K562 (cell line): ENCODE results near the gene RPS15A. TPM values are rescaled to one million over a fixed set of nuclear protein-coding genes. Genes with fewer than 3 reads are reported as not detected.

Experiments
- ATAC-seq: fragments of 200-7000 bp; cut with Tn5 transposase; 3 replicates; pipeline ENCODE4 v1.9.1; 2020; ENCODE audit warnings: moderate library complexity
- BruUV-seq: library from RNA; stranded (reverse); fragments of 400-500 nt; replicated peaks from 2 replicates; lab custom pipeline; 2021; lab: Mats Ljungman, UMichigan
- CTCF ChIA-PET: fragments of 300-600 bp; formaldehyde crosslinking; extraction: SDS; loops from one replicate; lab custom pipeline; 2021; ENCODE audit warnings: low intra/inter-chr PET ratio; lab: Yijun Ruan, JAX
- POLR2A ChIA-PET: fragments of 300-600, 350-650 bp; sonication (Branson Sonifier 250); formaldehyde crosslinking; extraction: SDS; loops from one replicate; lab custom pipeline; 2021; ENCODE audit warnings: antibody characterized with exemption, inconsistent platforms; lab: Yijun Ruan, JAX
- DNase-seq, 4 experiments: peaks; one replicate each; pipeline versions ENCODE4 v3.0.0 to v3.0.0-alpha.2; 2011 to 2018; ENCODE audit warnings: low spot score in 3 of 4, mixed read lengths in 3 of 4; ENCODE audit errors: extremely low read depth in 1 of 4
- FAIRE-seq: peaks from 2 replicates; lab custom pipeline; 2011; peaks lifted over from hg19 to GRCh38; lab: Jason Lieb, UNC
- H2AFZ ChIP-seq: 2 replicates; pipeline ENCODE4 v1.6.0; 2011; ENCODE audit warnings: low read depth, low read length, control low read depth, inconsistent platforms
- H3K27ac ChIP-seq: fragments of 200-600 bp; 3 replicates; pipeline ENCODE4 v1.8.0; 2011; ENCODE audit warnings: low read depth, mild to moderate bottlenecking, control low read depth, inconsistent platforms, low read length, moderate library complexity, mixed read lengths; ENCODE audit errors: extremely low read depth
- H3K27me3 ChIP-seq, 2 experiments: fragments of 300-600 bp in 1 of 2; 2 replicates in 1 of 2; 3 replicates in 1 of 2; pipeline versions ENCODE4 v1.6.0 to v1.8.0; 2011; ENCODE audit warnings: inconsistent platforms in 2 of 2, low read length in 2 of 2, mild to moderate bottlenecking in 1 of 2, mixed read lengths in 1 of 2, moderate library complexity in 1 of 2; ENCODE audit not compliant: control insufficient read depth in 2 of 2, insufficient read depth in 2 of 2
- H3K36me3 ChIP-seq: fragments of 300-600 bp; 3 replicates; pipeline ENCODE4 v1.8.0; 2011; ENCODE audit warnings: mild to moderate bottlenecking, low read length, inconsistent platforms; ENCODE audit not compliant: control insufficient read depth, insufficient read depth
- H3K4me1 ChIP-seq, 2 experiments: fragments of 200-600 bp in 1 of 2; replicated peaks in 1 of 2; 2 replicates in 1 of 2; 3 replicates in 1 of 2; pipeline versions ENCODE4 v1.5.1 to v1.8.0; 2011; ENCODE audit warnings: inconsistent platforms in 2 of 2, low read length in 2 of 2, mild to moderate bottlenecking in 1 of 2, mixed read lengths in 1 of 2, moderate library complexity in 1 of 2; ENCODE audit not compliant: control insufficient read depth in 2 of 2, insufficient read depth in 2 of 2
- H3K4me2 ChIP-seq: 2 replicates; pipeline ENCODE4 v1.6.1; 2011; ENCODE audit warnings: low read length, control low read depth, inconsistent platforms, mixed read lengths; ENCODE audit not compliant: insufficient read depth
- H3K4me3 ChIP-seq: fragments of 200-600 bp; sonication (generic), shearing (Covaris generic); 2 replicates; pipeline ENCODE4 v1.5.1; 2016; ENCODE audit warnings: control low read depth, inconsistent platforms
- H3K79me2 ChIP-seq: fragments of 200-600 bp; 3 replicates; pipeline ENCODE4 v1.8.0; 2011; ENCODE audit warnings: low read length, inconsistent platforms; ENCODE audit not compliant: control insufficient read depth, insufficient read depth
- H3K9ac ChIP-seq, 2 experiments: 2 replicates each; pipeline versions ENCODE4 v1.6.0 to v1.6.1; 2011; ENCODE audit warnings: low read depth in 2 of 2, low read length in 2 of 2, control low read depth in 1 of 2, inconsistent platforms in 1 of 2, mild to moderate bottlenecking in 1 of 2, mixed read lengths in 1 of 2; ENCODE audit not compliant: insufficient read depth in 1 of 2
- H3K9me1 ChIP-seq: one replicate; pipeline ENCODE4 v1.6.0; 2011; ENCODE audit warnings: inconsistent platforms, mild to moderate bottlenecking, low read length, moderate library complexity; ENCODE audit not compliant: control insufficient read depth, insufficient read depth
- H3K9me3 ChIP-seq: replicated peaks from 2 replicates; pipeline ENCODE4 v1.5.1; 2011; ENCODE audit warnings: low read depth, low read length, inconsistent platforms; ENCODE audit not compliant: control insufficient read depth, insufficient read depth
- H4K20me1 ChIP-seq: replicated peaks from 2 replicates; pipeline ENCODE4 v1.6.1; 2011; ENCODE audit warnings: low read length, inconsistent platforms, mixed read lengths; ENCODE audit not compliant: control insufficient read depth, insufficient read depth
- BMI1 ChIP-seq: fragments of 150-350 bp; IDR thresholded peaks from 2 replicates; pipeline ENCODE4 v1.6.1; 2014; ENCODE audit warnings: low read length
- BRD4 ChIP-seq: fragments of 200-600 bp; sonication (generic); IDR thresholded peaks from 2 replicates; pipeline ENCODE4 v1.6.1; 2017; ENCODE audit warnings: inconsistent platforms
- BRD9 ChIP-seq: fragments of 450-650 bp; IDR thresholded peaks from 2 replicates; pipeline ENCODE4 v1.6.1; 2018; ENCODE audit warnings: low read depth; ENCODE audit not compliant: partially characterized antibody
- CC2D1A ChIP-seq: fragments of 450-650 bp; IDR thresholded peaks from 2 replicates; pipeline ENCODE4 v1.6.1; 2017; ENCODE audit warnings: mild to moderate bottlenecking
- CREM ChIP-seq: IDR thresholded peaks from 2 replicates; pipeline ENCODE4 v1.6.1; 2014; ENCODE audit warnings: antibody characterized with exemption, low read depth
- GABPA ChIP-seq: fragments of 200-800 bp; sonication (Bioruptor generic); conservative IDR thresholded peaks from 2 replicates; pipeline ENCODE4 v1.6.1; 2016; ENCODE audit warnings: low read depth, missing genetic modification characterization, missing compliant biosample characterization
- HNRNPUL1 ChIP-seq: fragments of 200-400 bp; formaldehyde crosslinking; IDR thresholded peaks from 2 replicates; pipeline ENCODE4 v1.6.1; 2017; ENCODE audit warnings: low read length
- KLF13 ChIP-seq: fragments of 450-650 bp; IDR thresholded peaks from 2 replicates; pipeline ENCODE4 v1.6.1; 2016; ENCODE audit warnings: missing genetic modification characterization, low read depth, mild to moderate bottlenecking, missing compliant biosample characterization, moderate library complexity, borderline replicate concordance
- LEF1 ChIP-seq: fragments of 450-650 bp; IDR thresholded peaks from 2 replicates; pipeline ENCODE4 v1.6.1; 2016; ENCODE audit warnings: mild to moderate bottlenecking
- NFYB ChIP-seq: IDR thresholded peaks from 2 replicates; pipeline ENCODE4 v1.6.1; 2011; ENCODE audit warnings: mild to moderate bottlenecking, moderate library complexity; ENCODE audit not compliant: insufficient read length; ENCODE audit errors: extremely low read depth
- PBX2 ChIP-seq, 2 experiments: IDR thresholded peaks in 1 of 2; conservative IDR thresholded peaks in 1 of 2; 2 replicates each; pipeline ENCODE4 v1.6.1; 2016; ENCODE audit warnings: low read depth in 2 of 2, mild to moderate bottlenecking in 1 of 2, missing compliant biosample characterization in 1 of 2, missing genetic modification characterization in 1 of 2, moderate library complexity in 1 of 2
- RB1 ChIP-seq: fragments of 450-650 bp; IDR thresholded peaks from 2 replicates; pipeline ENCODE4 v1.6.1; 2017; ENCODE audit warnings: low read depth, mild to moderate bottlenecking
- RFX5 ChIP-seq: IDR thresholded peaks from 2 replicates; pipeline ENCODE4 v1.6.1; 2011; ENCODE audit warnings: low read depth, mild to moderate bottlenecking, improper control_type of control experiment, low read length
- TAF7 ChIP-seq: fragments of 450-650 bp; IDR thresholded peaks from 2 replicates; pipeline ENCODE4 v1.6.1; 2016; ENCODE audit warnings: missing genetic modification characterization, missing compliant biosample characterization
- WHSC1 ChIP-seq: IDR thresholded peaks from one replicate; pipeline ENCODE4 v1.6.1; 2012; ENCODE audit warnings: low read length, control low read depth, inconsistent platforms
- ZFX ChIP-seq: sonication (generic); formaldehyde crosslinking; IDR thresholded peaks from 2 replicates; pipeline ENCODE4 v1.8.0; 2022; ENCODE audit warnings: mild to moderate bottlenecking, missing genetic modification reagents, moderate library complexity
- WGBS: fragments of 100-300 bp; shearing (Covaris generic); methylation state at CpG from one replicate; pipeline ENCODE4 v1.1.6; 2016; ENCODE audit warnings: low coverage, mixed read lengths; ENCODE audit not compliant: insufficient coverage; ENCODE audit errors: missing lambda C conversion rate; 5-methylcytosine and 5-hydroxymethylcytosine counted together
- in situ Hi-C: fragments of 300-500 bp; cut with MboI; formaldehyde crosslinking; loops from 4 replicates; pipeline ENCODE4 v1.15.0; 2018; ENCODE audit warnings: inconsistent platforms, mixed read lengths
- intact Hi-C: fragments of 100-400 bp; cut with micrococcal nuclease; formaldehyde crosslinking; loops from 2 replicates; pipeline ENCODE4 v1.14.2; 2022
- polyA plus RNA-seq, 8 experiments: library from polyadenylated mRNA; depleted of rRNA in 4 of 8; stranded (reverse) in 5 of 8; unstranded in 3 of 8; fragments of >200 nt; fragmentation: Nextera tagmentation in 2 of 8; fragmentation: Illumina TruSeq in 1 of 8; extraction: Ambion mirVana in 2 of 8; extraction: Trizol in 1 of 8; gene quantifications; 2 replicates each; pipeline versions ENCODE4 v1.2.1 to v1.2.3, GENCODE V29; 2011 to 2014; ENCODE audit warnings: inconsistent platforms in 1 of 8, missing spikeins in 1 of 8
- total RNA-seq, 7 experiments: library from RNA; depleted of rRNA in 6 of 7; stranded (reverse); fragments of >200 nt in 6 of 7; fragmentation: Illumina TruSeq in 2 of 7; extraction: Trizol in 2 of 7; gene quantifications; 2 replicates each; pipeline versions ENCODE4 v1.2.1 to v1.2.3, GENCODE V29; 2011 to 2021; ENCODE audit warnings: low replicate concordance in 1 of 7

RPS15A gene
- total and polyA plus RNA-seq, 9 of the 15 experiments (the other 6 are each of a cell fraction or from before 2014, with no cell fraction given) = 1,397 to 5,474 (median 2,798) TPM

DNA sequence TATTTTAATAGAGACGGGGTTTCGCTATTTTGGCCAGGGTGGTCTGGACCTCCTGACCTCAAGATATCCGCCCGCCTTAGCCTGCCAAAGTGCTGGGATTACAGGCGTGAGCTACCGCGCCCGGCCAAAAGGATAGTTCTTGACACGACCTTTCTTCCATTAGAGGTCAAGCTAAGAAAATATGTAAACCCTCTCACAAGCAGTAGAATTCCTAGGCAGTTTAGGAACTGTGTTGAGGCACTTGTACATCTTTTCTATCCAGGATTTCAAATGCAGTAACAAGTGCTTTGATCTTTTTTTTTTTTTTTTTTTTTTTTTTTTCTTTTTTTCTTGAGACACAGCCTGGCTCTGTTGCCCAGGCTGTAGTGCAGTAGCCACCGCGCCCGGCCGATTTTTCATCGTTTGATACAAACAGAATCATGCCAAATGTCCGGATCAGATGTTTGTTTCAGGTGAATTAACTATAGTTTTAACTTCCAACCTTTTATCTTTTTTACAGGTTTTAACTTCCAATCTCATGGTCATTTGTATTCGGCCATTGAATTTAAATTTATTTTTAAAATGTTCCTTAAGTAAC, 12.7 kb upstream of the RPS15A start (continued):
- no peak for TF ChIP-seq PBX2 (CRISPR knock-in tag; IDR thresholded peaks at IDR 0.05; ENCODE audit: low read depth)
- no peak for TF ChIP-seq PBX2 (tag; conservative IDR thresholded peaks at IDR 0.05; ENCODE audit: low read depth)
- no peak for TF ChIP-seq CC2D1A

DNA sequence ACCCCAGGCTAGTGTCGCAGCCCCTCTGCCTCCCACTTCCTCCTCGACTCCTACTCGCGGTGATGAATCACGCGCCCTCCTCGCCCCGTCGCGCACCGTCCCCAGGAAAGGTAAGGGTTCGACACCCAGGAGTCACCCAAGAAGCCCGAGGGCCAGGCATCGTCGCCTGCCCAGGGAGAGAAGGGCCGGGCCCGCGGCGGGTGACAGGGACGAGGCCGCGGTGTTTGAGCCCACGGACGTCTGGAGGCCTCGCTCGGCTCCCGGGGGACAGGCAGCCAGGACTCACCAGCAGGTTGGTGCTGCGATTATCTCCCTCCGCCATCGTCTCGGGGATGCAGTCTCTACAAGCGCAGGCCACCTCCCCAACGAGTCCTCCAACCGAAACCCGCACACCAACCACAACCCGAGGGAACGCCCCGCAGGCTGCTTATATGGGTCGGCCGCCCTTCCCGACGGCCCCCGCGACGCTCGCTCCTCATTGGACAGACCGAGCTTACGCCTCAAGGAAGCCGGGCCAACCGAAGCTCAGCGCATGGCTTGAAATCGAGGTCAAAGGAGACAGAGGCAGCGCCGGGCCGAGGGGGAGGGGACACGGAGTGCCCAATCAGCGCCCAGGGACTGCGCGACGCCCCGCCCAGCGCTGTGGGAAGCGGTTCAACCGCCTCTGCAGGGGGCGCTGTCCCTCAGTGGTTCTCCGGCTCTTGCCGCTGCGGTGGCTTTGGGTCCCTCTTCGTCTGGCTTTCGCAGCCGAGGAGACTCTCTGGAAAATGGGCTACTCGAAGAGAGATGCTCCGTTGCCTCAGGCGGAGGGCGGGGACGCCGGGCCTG, 11.2 kb upstream of the RPS15A start, which contains the start of gene ARL6IP1:
Gene ARL6IP1 (minus strand): TSS at position 405 of the 828 bp plus-strand sequence. CDS start 83 bp downstream, at position 322.
- 7% methylated on average over 61 of the region's 77 CpGs for WGBS
- Histone ChIP-seq H3K27ac (peak within 1 kb of the TSS; percentile 90), H3K4me2 (peak within 1 kb of the TSS; percentile 91), H3K9me1 (no peaks in the 10 kb centered on the region), H3K9ac (peak within 1 kb of the TSS; percentile 93 to 98), H3K27me3 (no peaks in the 10 kb centered on the region), H3K4me3 (peak within 1 kb of the TSS; percentile 85), H3K4me1 (peaks cover 18 to 23% of the 10 kb centered on the region in 2 experiments; a peak in 4 of 5 replicates), H2AFZ (peak within 1 kb of the TSS; percentile 87), H3K9me3 (no peaks in the 10 kb centered on the region), H4K20me1 (peaks cover 18% of the 10 kb centered on the region; the same call in 1 of the 2 replicates), H3K79me2 (peaks cover 63% of the 10 kb centered on the region), H3K36me3 (peaks cover 57% of the 10 kb centered on the region)
- ChIA-PET POLR2A (interaction anchor here (0.5 to 10.2 kb wide), 29 partner anchors 9 to 922 kb away, joined by 3 to 342 read pairs (median 4); partner anchors contain the start of genes COQ7, RPS15A and TMC7), CTCF (interaction anchor here (1.4 kb wide), 1 partner anchor 168 kb away, joined by 4 read pairs; no protein-coding TSS in a partner anchor)
- TSS peak; percentile 45 for BruUV-seq
- in situ Hi-C loops = no loop called here
- peak; percentile 97 to 99 (median 98) for DNase-seq
- intact Hi-C loops = loop anchor here (1.0 kb wide), 1 partner anchor 168 kb away; no protein-coding TSS in a partner anchor
- ATAC-seq = peak; percentile 96
- FAIRE-seq = peak; percentile 97
- TF ChIP-seq RB1 = peak; percentile 52; the same call in 1 of the 2 replicates
- no peak for TF ChIP-seq WHSC1
- TF ChIP-seq LEF1 = no peak; the same call in 1 of the 2 replicates
- peak; percentile 82 for TF ChIP-seq TAF7 (tag)
- no peak for TF ChIP-seq BMI1
- TF ChIP-seq RFX5 = no peak; the same call in 1 of the 2 replicates
- TF ChIP-seq NFYB = peak; percentile 88
- no peak for TF ChIP-seq HNRNPUL1
- TF ChIP-seq KLF13 (tag) = peak; percentile 37; the same call in 1 of the 2 replicates
- TF ChIP-seq GABPA (tag) = peak; percentile 56; the same call in 1 of the 2 replicates
- TF ChIP-seq ZFX (CRISPR knock-in tag) = peak; percentile 92
- peak; percentile 83 for TF ChIP-seq CREM
- no peak for TF ChIP-seq BRD4
- no peak for TF ChIP-seq BRD9
